OCI-LY3 (cell line): ENCODE results near the gene NEUROG1.

Experiments used
- H2AFZ ChIP-seq: fragments of 200-600, 300-600 bp; shearing (Covaris generic); 2 replicates; pipeline ENCODE4 v1.6.0; 2014; ENCODE audit warnings: antibody characterized with exemption, low read depth, low read length
- H3K27ac ChIP-seq: fragments of 200-600, 300-600 bp; sonication (generic); 2 replicates; pipeline ENCODE4 v1.5.1; 2014; ENCODE audit warnings: mild to moderate bottlenecking, low read length, moderate library complexity, mixed read lengths
- H3K27me3 ChIP-seq: fragments of 200-600, 300-600 bp; sonication (generic); 2 replicates; pipeline ENCODE4 v1.6.1; 2014; ENCODE audit warnings: low read depth, low read length, mixed read lengths
- H3K36me3 ChIP-seq: fragments of 200-600, 300-600 bp; sonication (generic); replicated peaks from 2 replicates; pipeline ENCODE3; 2014; ENCODE audit warnings: low read depth, low read length, mixed read lengths
- H3K4me1 ChIP-seq: fragments of 300-600, 200-600 bp; sonication (generic); 2 replicates; pipeline ENCODE4 v1.6.1; 2014; ENCODE audit warnings: low read length, mixed read lengths
- H3K4me2 ChIP-seq: fragments of 200-600, 300-600 bp; sonication (generic); 2 replicates; pipeline ENCODE4 v1.6.1; 2014; ENCODE audit warnings: low read length, mixed read lengths
- H3K4me3 ChIP-seq: fragments of 300-600, 200-600 bp; sonication (generic); 2 replicates; pipeline ENCODE4 v1.5.1; 2014; ENCODE audit warnings: antibody characterized with exemption, mild to moderate bottlenecking, low read length, moderate library complexity
- H3K79me2 ChIP-seq: fragments of 300-600, 200-600 bp; shearing (Covaris generic); 2 replicates; pipeline ENCODE4 v1.6.1; 2014; ENCODE audit warnings: mild to moderate bottlenecking, low read length, mixed read lengths
- H3K9ac ChIP-seq: fragments of 300-600, 200-600 bp; shearing (Covaris generic); 2 replicates; pipeline ENCODE4 v1.6.0; 2014; ENCODE audit warnings: mild to moderate bottlenecking, low read length, moderate library complexity
- H3K9me3 ChIP-seq: fragments of 200-600, 300-600 bp; shearing (Covaris generic); 2 replicates; pipeline ENCODE4 v1.6.1; 2014; ENCODE audit warnings: low read length, mixed read lengths; ENCODE audit not compliant: insufficient read depth
- H4K20me1 ChIP-seq: fragments of 200-600, 300-600 bp; sonication (generic); 2 replicates; pipeline ENCODE4 v1.6.1; 2016; ENCODE audit warnings: low read length, mixed read lengths; ENCODE audit not compliant: insufficient read depth
- CTCF ChIP-seq: fragments of 200-600, 300-600 bp; sonication (generic); IDR thresholded peaks from 2 replicates; pipeline ENCODE4 v1.5.1; 2014; ENCODE audit warnings: antibody characterized with exemption, low read length, low read depth
- EZH2phosphoT487 ChIP-seq: fragments of 200-600 bp; shearing (Covaris generic); IDR thresholded peaks from 2 replicates; pipeline ENCODE4 v1.6.1; 2018; ENCODE audit warnings: antibody characterized with exemption, mixed run types, low read depth

Gene NEUROG1

GRCh38 chr5:135551593-135552447 lies 16.1 kb upstream of the NEUROG1 start:
- Histone ChIP-seq H3K27me3 (peaks cover 31% of the 10 kb centered on the region), H3K4me3 (no peak overlapping the region), H3K9me3 (no peaks in the 10 kb centered on the region), H2AFZ (no peak overlapping the region), H3K9ac (no peak overlapping the region), H3K4me1 (peaks cover 1% of the 10 kb centered on the region), H4K20me1 (no peaks in the 10 kb centered on the region), H3K79me2 (no peaks in the 10 kb centered on the region), H3K27ac (no peak overlapping the region), H3K4me2 (no peak overlapping the region), H3K36me3 (no peaks in the 10 kb centered on the region)
- peak; percentile 68 for TF ChIP-seq CTCF
- no peak for TF ChIP-seq EZH2phosphoT487

GRCh38 chr5:135549413-135549812 lies 13.6 kb upstream of the NEUROG1 start:
- no peak overlapping the region for H3K4me2 ChIP-seq
- H3K79me2 ChIP-seq: no peaks in the 10 kb centered on the region
- no peak overlapping the region for H3K9ac ChIP-seq
- H3K27me3 ChIP-seq: peaks cover 23% of the 10 kb centered on the region
- no peaks in the 10 kb centered on the region for H3K36me3 ChIP-seq
- no peak overlapping the region for H3K4me3 ChIP-seq
- H3K4me1 ChIP-seq: no peaks in the 10 kb centered on the region
- H2AFZ ChIP-seq: no peak overlapping the region
- no peaks in the 10 kb centered on the region for H4K20me1 ChIP-seq
- no peak for TF ChIP-seq EZH2phosphoT487
- no peak for TF ChIP-seq CTCF
- no peak overlapping the region for H3K27ac ChIP-seq
- H3K9me3 ChIP-seq: no peaks in the 10 kb centered on the region

GRCh38 chr5:135547590-135548254 lies 12.0 kb upstream of the NEUROG1 start:
- Histone ChIP-seq H3K36me3 (no peaks in the 10 kb centered on the region), H3K9me3 (no peaks in the 10 kb centered on the region), H3K27ac (no peak overlapping the region), H4K20me1 (no peaks in the 10 kb centered on the region), H3K27me3 (peaks cover 16% of the 10 kb centered on the region), H3K79me2 (no peaks in the 10 kb centered on the region), H3K9ac (no peak overlapping the region), H2AFZ (no peak overlapping the region), H3K4me3 (no peak overlapping the region), H3K4me1 (no peaks in the 10 kb centered on the region), H3K4me2 (no peak overlapping the region)
- TF ChIP-seq CTCF: no peak
- no peak for TF ChIP-seq EZH2phosphoT487

GRCh38 chr5:135546912-135547311 lies 11.1 kb upstream of the NEUROG1 start:
- Histone ChIP-seq H3K4me1 (no peaks in the 10 kb centered on the region), H3K27ac (no peak overlapping the region), H3K4me3 (no peak overlapping the region), H3K27me3 (peaks cover 16% of the 10 kb centered on the region), H3K9me3 (no peaks in the 10 kb centered on the region), H3K79me2 (no peaks in the 10 kb centered on the region), H3K9ac (no peak overlapping the region), H2AFZ (no peak overlapping the region), H3K36me3 (no peaks in the 10 kb centered on the region), H3K4me2 (no peak overlapping the region), H4K20me1 (no peaks in the 10 kb centered on the region)
- no peak for TF ChIP-seq CTCF
- no peak for TF ChIP-seq EZH2phosphoT487
